ENCODE data around the gene FOXI1. TPM values are rescaled to one million over a fixed set of nuclear protein-coding genes. Genes with fewer than 3 reads are reported as not detected.

The FOXI1 gene
- total RNA-seq, 1 donor from 2014 or later = not detected

DNA sequence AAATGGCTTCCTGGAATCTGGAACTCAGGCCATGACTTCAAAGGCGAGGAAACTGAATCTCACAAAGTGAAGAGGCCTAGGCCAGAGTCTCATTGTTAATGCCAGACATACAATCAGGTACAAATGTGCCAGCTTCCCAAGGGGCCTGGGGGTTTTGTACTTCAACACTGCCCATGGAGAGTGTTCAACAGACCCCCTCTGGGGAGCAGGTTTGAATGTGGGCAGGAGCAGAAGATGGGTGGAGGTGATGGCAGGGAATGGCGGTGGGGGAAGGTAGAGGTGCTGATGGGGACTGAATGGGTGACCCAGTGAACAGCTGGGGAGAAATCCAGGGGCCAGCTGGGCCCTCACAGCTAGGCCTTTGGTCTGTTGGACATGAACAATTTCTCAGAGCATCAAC is 12.0 kb downstream of the FOXI1 start:
- no peak for ATAC-seq
- no peaks in the 10 kb centered on the region for H3K36me3 ChIP-seq

DNA sequence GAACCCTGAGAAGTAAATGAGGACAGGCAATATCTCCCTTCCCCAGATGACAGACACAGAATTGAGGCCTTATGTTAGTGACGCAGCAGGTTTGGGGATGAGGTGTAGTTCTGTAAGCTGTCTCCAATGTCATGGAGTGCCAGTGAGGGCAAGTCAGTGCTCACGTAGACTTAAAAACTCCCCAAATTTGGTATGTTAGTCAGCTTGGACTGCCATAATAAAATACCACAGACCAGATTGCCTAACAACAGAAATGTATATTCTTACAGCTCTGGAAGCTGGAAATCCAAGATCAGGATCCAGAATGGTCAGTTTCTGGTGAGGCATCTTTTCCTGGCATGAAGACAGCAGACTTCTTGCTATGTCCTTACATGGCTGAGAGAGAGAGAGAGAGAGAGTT is 14.9 kb downstream of the FOXI1 start:
- H3K4me1 ChIP-seq = no peaks in the 10 kb centered on the region
- TF ChIP-seq, protein P1, sequence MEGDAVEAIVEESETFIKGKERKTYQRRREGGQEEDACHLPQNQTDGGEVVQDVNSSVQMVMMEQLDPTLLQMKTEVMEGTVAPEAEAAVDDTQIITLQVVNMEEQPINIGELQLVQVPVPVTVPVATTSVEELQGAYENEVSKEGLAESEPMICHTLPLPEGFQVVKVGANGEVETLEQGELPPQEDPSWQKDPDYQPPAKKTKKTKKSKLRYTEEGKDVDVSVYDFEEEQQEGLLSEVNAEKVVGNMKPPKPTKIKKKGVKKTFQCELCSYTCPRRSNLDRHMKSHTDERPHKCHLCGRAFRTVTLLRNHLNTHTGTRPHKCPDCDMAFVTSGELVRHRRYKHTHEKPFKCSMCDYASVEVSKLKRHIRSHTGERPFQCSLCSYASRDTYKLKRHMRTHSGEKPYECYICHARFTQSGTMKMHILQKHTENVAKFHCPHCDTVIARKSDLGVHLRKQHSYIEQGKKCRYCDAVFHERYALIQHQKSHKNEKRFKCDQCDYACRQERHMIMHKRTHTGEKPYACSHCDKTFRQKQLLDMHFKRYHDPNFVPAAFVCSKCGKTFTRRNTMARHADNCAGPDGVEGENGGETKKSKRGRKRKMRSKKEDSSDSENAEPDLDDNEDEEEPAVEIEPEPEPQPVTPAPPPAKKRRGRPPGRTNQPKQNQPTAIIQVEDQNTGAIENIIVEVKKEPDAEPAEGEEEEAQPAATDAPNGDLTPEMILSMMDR (IDR thresholded peaks at IDR 0.05) = no peak
- no peak overlapping the region for H3K27ac ChIP-seq
- H3K27me3 ChIP-seq = no peaks in the 10 kb centered on the region
- no peaks in the 10 kb centered on the region for H3K36me3 ChIP-seq
- ATAC-seq (no peak), DNase-seq (no peak)
- H3K4me3 ChIP-seq = no peak overlapping the region
- intact Hi-C loops (cut with DNase I) = no loop called here
- peaks cover 4% of the 10 kb centered on the region for H3K9me3 ChIP-seq

More for the DNA sequence above, 12.0 kb downstream of the FOXI1 start:
- no peaks in the 10 kb centered on the region for H3K27me3 ChIP-seq
- no peak for DNase-seq
- no peak overlapping the region for H3K27ac ChIP-seq
- intact Hi-C loops (cut with DNase I) = no loop called here
- no peaks in the 10 kb centered on the region for H3K9me3 ChIP-seq
- no peaks in the 10 kb centered on the region for H3K4me1 ChIP-seq
- TF ChIP-seq, protein P1 (IDR thresholded peaks at IDR 0.05) = no peak
- H3K4me3 ChIP-seq = no peak overlapping the region

DNA sequence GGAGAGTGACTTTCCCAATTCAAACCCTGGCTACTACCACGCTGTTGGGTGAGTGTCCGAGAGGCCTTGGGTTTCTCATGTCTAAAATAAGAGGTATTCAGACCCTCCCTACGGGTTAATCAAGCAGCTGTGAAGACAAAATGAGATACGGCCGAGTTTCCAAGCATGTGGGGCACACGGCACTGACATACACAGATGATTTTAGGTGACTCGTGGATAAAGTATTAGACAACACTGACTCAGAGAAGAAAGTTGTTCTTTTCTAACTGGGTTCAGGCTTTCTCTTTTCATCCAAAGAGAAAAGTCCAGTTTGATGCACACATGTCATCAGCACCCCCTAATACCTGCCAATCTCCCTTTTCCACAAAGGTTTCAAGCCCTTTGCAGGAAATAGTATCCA is 15.6 kb downstream of the FOXI1 start:
- TF ChIP-seq, protein P1 (IDR thresholded peaks at IDR 0.05) = no peak
- DNase-seq (no peak), ATAC-seq (no peak)
- Histone ChIP-seq H3K27ac (no peak overlapping the region), H3K36me3 (no peaks in the 10 kb centered on the region), H3K4me1 (no peaks in the 10 kb centered on the region), H3K9me3 (peaks cover 12% of the 10 kb centered on the region), H3K27me3 (no peaks in the 10 kb centered on the region), H3K4me3 (no peak overlapping the region)
- intact Hi-C loops (cut with DNase I) = no loop called here

DNA sequence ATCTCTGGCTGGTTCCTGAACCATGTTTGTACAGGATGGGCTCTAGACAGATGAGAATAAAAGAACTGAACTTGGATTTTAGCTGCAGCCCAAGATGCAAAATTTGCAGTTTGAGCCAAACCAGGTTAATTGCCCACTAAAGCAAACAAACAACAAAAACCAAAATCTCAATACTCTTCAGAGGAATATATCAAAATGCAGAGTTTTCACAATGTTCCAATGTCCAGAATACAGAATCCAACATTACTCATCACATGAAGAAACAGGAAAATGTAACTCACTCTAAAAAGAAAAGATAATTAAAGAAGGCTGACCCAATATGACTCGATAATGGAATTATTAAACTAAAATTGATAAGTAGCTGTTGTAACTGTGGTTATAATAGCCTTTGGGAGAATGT is 20.4 kb downstream of the FOXI1 start:
- DNase-seq (no peak), ATAC-seq (no peak)
- Histone ChIP-seq H3K27ac (no peak overlapping the region), H3K9me3 (peaks cover 16% of the 10 kb centered on the region), H3K36me3 (no peaks in the 10 kb centered on the region), H3K4me3 (no peak overlapping the region), H3K4me1 (no peaks in the 10 kb centered on the region), H3K27me3 (no peaks in the 10 kb centered on the region)
- intact Hi-C loops (cut with DNase I) = no loop called here
- TF ChIP-seq, protein P1 (IDR thresholded peaks at IDR 0.05) = no peak

DNA sequence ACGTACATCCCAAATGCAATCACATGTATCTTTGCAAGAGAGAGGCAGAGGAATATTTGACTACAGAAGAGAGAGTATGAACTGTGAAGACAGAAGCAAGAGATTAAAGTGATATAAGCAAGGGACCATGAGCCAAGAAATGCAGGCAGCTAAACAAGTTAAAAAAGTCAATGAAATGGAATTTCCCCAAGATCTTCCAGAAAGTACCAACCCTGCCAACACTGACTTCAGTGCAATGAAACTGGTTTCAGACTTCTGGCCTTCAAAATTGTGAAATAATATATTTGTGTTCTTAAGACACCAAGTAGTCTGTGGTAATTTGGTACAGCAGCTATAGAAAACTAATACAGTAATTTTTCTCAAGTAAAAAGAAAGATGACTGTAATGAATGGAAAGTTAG is 20.9 kb downstream of the FOXI1 start:
- Histone ChIP-seq H3K4me1 (no peaks in the 10 kb centered on the region), H3K27me3 (no peaks in the 10 kb centered on the region), H3K4me3 (no peak overlapping the region), H3K27ac (no peak overlapping the region), H3K36me3 (no peaks in the 10 kb centered on the region), H3K9me3 (peaks cover 16% of the 10 kb centered on the region)
- intact Hi-C loops (cut with DNase I) = no loop called here
- ATAC-seq (no peak), DNase-seq (no peak)
- TF ChIP-seq, protein P1 (IDR thresholded peaks at IDR 0.05) = no peak

DNA sequence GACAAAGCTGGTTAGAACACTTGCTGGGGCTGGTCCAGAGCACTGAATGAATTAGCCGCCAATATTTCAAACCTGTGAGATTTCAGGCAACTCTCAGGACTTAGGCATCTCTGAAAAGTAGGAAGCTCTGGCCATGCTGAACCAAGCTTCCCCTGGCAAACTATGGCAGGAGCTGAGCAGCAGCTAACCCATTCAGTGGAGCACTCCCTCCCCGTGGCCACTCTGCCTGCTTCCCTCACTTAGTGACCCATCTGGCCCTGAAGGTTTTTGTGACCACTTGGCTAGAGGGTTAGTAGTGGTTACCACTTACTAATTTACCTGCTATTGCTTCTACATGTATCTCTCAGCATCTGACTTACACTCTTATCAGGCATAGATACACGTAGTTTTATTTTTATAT is 25.5 kb downstream of the FOXI1 start:
- ATAC-seq = no peak
- Histone ChIP-seq H3K9me3 (peaks cover 5% of the 10 kb centered on the region), H3K4me1 (no peaks in the 10 kb centered on the region), H3K4me3 (no peak overlapping the region), H3K36me3 (no peaks in the 10 kb centered on the region), H3K27me3 (no peaks in the 10 kb centered on the region), H3K27ac (no peak overlapping the region)
- intact Hi-C loops (cut with DNase I) = no loop called here
- TF ChIP-seq, protein P1 (IDR thresholded peaks at IDR 0.05) = no peak
- DNase-seq = no peak

Measured in upper lobe of right lung (tissue), 1 donor.